ENCODE results near the gene ESRRG. TPM values are rescaled to one million over a fixed set of nuclear protein-coding genes. Genes with fewer than 3 reads are reported as not detected.

Gene ESRRG
- total and polyA plus RNA-seq, 4 donors = 0.19 to 4.5 (median 1.3) TPM

DNA sequence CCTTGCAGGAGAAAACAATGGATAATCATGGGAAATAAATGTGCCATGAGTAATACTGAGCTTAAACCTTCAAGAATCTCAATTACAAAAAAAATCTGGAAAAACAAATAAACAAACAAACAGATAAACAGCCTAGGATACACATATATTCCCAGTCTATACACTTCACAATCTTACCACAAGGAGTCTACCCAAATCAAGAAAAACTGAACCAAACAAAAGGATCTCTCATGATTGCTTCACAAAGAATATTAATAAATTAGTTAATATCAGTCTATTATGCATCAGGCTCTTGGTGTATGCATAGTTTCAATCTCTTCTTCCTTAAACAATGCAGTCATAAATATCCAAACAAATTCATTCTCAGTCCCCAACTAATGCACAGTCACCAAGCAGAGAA is 3.2 kb upstream of the ESRRG start:
- H3K27me3 ChIP-seq (ENCODE audit: control insufficient read depth in 3 of 3, insufficient read depth in 3 of 3, low read length in 2 of 3) = peaks cover 0 to 41% (median 31%) of the 10 kb centered on the region in 3 donors
- no peak for ATAC-seq (ENCODE audit: insufficient read depth, low FRiP score)
- H3K4me3 ChIP-seq = no peak overlapping the region
- no peak overlapping the region for H3K27ac ChIP-seq (ENCODE audit: low read depth in 1 of 2, low read length in 1 of 2)
- peaks cover 0 to 13% (median 5%) of the 10 kb centered on the region in 5 donors for H3K4me1 ChIP-seq (ENCODE audit: control insufficient read depth in 5 of 5, insufficient read depth in 5 of 5, low read length in 5 of 5)
- DNase-seq = no peak
- H3K36me3 ChIP-seq (ENCODE audit: control insufficient read depth in 4 of 4, insufficient read depth in 4 of 4, low read length in 4 of 4) = no peaks in the 10 kb centered on the region
- no peak overlapping the region for H3K9ac ChIP-seq (ENCODE audit: insufficient read depth in 1 of 2, low read length in 2 of 2)
- TF ChIP-seq CTCF (IDR thresholded peaks at IDR 0.05; ENCODE audit: control extremely low read depth, extremely low read depth) = no peak
- no peaks in the 10 kb centered on the region for H3K9me3 ChIP-seq (ENCODE audit: control insufficient read depth in 4 of 4, insufficient read depth in 3 of 4, low read length in 3 of 4)

- peaks cover 0 to 45% (median 36%) of the 10 kb centered on the region in 3 donors for H3K27me3 ChIP-seq (ENCODE audit: control insufficient read depth in 3 of 3, insufficient read depth in 3 of 3, low read length in 2 of 3)
- peak overlapping the region; percentile 0 to 85 for H3K27ac ChIP-seq (ENCODE audit: low read depth in 1 of 2, low read length in 1 of 2)
- H3K9ac ChIP-seq (ENCODE audit: insufficient read depth in 1 of 2, low read length in 2 of 2) = peak overlapping the region; percentile 49 to 61
- peaks cover 0 to 18% (median 9%) of the 10 kb centered on the region in 5 donors for H3K4me1 ChIP-seq (ENCODE audit: control insufficient read depth in 5 of 5, insufficient read depth in 5 of 5, low read length in 5 of 5)
- no peak overlapping the region for H3K4me3 ChIP-seq
- peak in 1 of 3 donors; percentile 21 for DNase-seq
- TF ChIP-seq CTCF (IDR thresholded peaks at IDR 0.05; ENCODE audit: control extremely low read depth, extremely low read depth) = no peak
- WGBS, 2 donors = 3 to 5% methylated on average over 6 of the region's 6 CpGs
- H3K36me3 ChIP-seq (ENCODE audit: control insufficient read depth in 4 of 4, insufficient read depth in 4 of 4, low read length in 4 of 4) = no peaks in the 10 kb centered on the region
- ATAC-seq (ENCODE audit: insufficient read depth, low FRiP score) = no peak
- H3K9me3 ChIP-seq (ENCODE audit: control insufficient read depth in 4 of 4, insufficient read depth in 3 of 4, low read length in 3 of 4) = no peaks in the 10 kb centered on the region
Measured at GRCh38 chr1:216722821-216723220, 408 bp downstream of the ESRRG start.

DNA sequence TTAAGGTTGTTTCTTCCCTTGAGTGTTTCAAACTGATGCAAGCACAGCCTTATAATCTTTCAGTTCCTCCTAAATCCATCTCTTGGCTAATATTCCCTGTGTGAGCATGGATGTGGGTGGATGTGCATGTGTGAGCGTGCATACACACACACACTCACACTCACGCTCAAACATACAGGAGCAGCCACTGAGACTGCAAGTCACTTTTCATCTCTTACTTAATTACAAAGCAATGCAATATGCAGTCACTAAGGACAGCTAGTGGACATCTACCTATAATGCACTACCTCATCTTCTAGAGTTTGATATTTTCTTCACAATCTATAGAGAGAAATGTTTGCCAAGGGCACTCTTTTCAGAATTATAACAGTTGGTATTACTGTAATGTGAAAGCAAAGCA is 1.4 kb downstream of the ESRRG start:
- Histone ChIP-seq H3K4me3 (no peak overlapping the region), H3K9ac (ENCODE audit: insufficient read depth in 1 of 2, low read length in 2 of 2) (no peak overlapping the region), H3K9me3 (ENCODE audit: control insufficient read depth in 4 of 4, insufficient read depth in 3 of 4, low read length in 3 of 4) (no peaks in the 10 kb centered on the region), H3K27me3 (ENCODE audit: control insufficient read depth in 3 of 3, insufficient read depth in 3 of 3, low read length in 2 of 3) (peaks cover 0 to 42% (median 33%) of the 10 kb centered on the region in 3 donors), H3K27ac (ENCODE audit: low read depth in 1 of 2, low read length in 1 of 2) (peak overlapping the region in 1 of 2 donors; percentile 79), H3K36me3 (ENCODE audit: control insufficient read depth in 4 of 4, insufficient read depth in 4 of 4, low read length in 4 of 4) (no peaks in the 10 kb centered on the region), H3K4me1 (ENCODE audit: control insufficient read depth in 5 of 5, insufficient read depth in 5 of 5, low read length in 5 of 5) (peaks cover 0 to 18% (median 9%) of the 10 kb centered on the region in 5 donors)
- ATAC-seq (ENCODE audit: insufficient read depth, low FRiP score) = no peak
- 55 to 72% methylated on average over 2 of the region's 2 CpGs for WGBS, 2 donors
- DNase-seq = peak in 2 of 3 donors; percentile 6 to 23
- no peak for TF ChIP-seq CTCF (IDR thresholded peaks at IDR 0.05; ENCODE audit: control extremely low read depth, extremely low read depth)

DNA sequence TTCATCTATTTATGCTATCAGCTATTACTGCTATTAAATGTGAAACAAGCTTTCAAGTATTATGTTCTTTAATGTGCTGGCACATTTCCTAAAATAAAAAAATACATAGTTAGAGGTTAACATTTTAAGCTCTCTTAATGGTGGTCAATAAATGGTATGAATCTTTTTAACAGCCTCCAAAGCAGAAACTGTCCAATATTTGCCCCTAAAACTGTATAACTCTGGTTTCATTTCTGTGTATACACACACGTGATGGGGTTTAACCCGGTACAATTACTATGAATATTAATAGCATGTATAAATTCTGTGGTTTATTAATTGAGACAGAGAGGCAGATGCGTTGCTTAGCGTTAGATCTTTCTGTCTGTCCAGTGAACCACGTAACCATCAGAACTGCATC is 2.2 kb downstream of the ESRRG start:
- peaks cover 0 to 36% (median 33%) of the 10 kb centered on the region in 3 donors for H3K27me3 ChIP-seq (ENCODE audit: control insufficient read depth in 3 of 3, insufficient read depth in 3 of 3, low read length in 2 of 3)
- no peaks in the 10 kb centered on the region for H3K9me3 ChIP-seq (ENCODE audit: control insufficient read depth in 4 of 4, insufficient read depth in 3 of 4, low read length in 3 of 4)
- 68 to 78% methylated on average over 5 of the region's 5 CpGs for WGBS, 2 donors
- no peak for TF ChIP-seq CTCF (IDR thresholded peaks at IDR 0.05; ENCODE audit: control extremely low read depth, extremely low read depth)
- peak overlapping the region in 1 of 2 donors; percentile 33 for H3K27ac ChIP-seq (ENCODE audit: low read depth in 1 of 2, low read length in 1 of 2)
- H3K36me3 ChIP-seq (ENCODE audit: control insufficient read depth in 4 of 4, insufficient read depth in 4 of 4, low read length in 4 of 4) = no peaks in the 10 kb centered on the region
- ATAC-seq (ENCODE audit: insufficient read depth, low FRiP score) (no peak), DNase-seq (peak in 2 of 3 donors; percentile 21 to 37)
- no peak overlapping the region for H3K4me3 ChIP-seq
- H3K4me1 ChIP-seq (ENCODE audit: control insufficient read depth in 5 of 5, insufficient read depth in 5 of 5, low read length in 5 of 5) = peaks cover 0 to 18% (median 9%) of the 10 kb centered on the region in 5 donors
- no peak overlapping the region for H3K9ac ChIP-seq (ENCODE audit: insufficient read depth in 1 of 2, low read length in 2 of 2)

Measured in lung (tissue), 12 donors.